HG03196 (cell line): Measurements from ENCODE around the gene NDUFB8.
"Not testable (repeated sequence)": the region's sequence is repeated elsewhere in the genome, so short reads cannot be mapped to it uniquely, and the experiment has no call there.

Experiments
- ATAC-seq: cut with Tn5 transposase; IDR thresholded peaks from one replicate; pipeline ENCODE4 v1.9.1; 2021; ENCODE audit not compliant: unreplicated experiment

Gene NDUFB8

DNA sequence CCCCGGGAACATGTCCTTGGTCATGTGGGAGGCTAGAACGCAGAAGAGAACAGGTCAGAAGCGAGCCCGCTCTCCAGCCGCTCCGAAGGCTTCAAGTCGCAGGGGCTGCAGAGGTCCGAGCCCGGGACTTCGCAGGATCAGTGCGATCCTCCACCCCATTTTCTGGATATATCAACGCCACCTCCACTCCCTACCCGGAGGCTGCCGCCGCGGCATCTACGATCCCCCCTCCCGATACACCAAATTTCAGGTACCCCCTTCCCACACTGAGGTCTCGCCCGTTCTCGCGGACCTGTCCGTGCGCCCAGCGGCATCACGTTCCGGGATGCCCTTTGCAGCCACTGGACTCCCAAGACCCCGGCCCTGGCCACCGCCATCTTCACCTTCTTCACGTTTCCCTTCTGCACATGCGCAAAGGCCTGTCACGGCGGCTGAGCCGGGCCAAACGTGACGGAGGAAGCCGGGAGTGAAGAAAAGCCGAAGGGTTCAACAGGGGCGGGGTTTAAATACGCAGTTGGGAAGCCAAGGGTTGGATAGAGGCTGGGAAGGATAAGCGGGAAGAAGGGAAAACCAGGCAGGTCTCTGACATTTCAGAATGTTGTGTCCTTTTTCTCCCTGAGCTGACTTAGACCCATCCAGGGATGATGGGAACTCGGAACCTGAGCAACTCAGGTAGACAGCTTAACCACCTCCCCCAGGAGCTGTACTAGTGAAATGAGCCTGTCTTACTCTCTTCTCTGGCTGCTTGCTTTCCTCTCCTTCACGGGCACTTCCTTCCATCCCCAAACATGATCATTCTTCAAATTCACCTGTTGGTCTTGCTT, at the start of gene NDUFB8:
NDUFB8 (minus strand) TSS at position 397 of the 824 bp plus-strand sequence; CDS start at position 377, 20 bp downstream.
- peak; percentile 57 for ATAC-seq

DNA sequence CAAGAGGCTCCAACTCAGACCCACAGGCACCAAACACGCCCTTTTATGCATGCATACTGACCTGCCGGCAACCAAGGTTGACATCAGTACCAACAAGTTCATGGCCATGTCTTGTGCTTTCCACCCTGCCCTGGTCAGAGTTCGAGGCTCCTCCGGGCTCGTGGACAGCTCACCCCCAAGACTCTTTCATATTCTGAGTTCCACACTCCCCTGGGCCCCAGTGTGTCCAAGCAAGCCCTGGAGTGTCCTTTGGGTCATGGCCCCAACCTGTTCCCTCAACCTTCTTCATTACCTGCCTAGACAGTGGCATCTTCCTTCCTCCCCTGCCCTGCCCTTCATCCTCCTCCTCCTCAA, 46.6 kb upstream of the NDUFB8 start:
- no peak for ATAC-seq

DNA sequence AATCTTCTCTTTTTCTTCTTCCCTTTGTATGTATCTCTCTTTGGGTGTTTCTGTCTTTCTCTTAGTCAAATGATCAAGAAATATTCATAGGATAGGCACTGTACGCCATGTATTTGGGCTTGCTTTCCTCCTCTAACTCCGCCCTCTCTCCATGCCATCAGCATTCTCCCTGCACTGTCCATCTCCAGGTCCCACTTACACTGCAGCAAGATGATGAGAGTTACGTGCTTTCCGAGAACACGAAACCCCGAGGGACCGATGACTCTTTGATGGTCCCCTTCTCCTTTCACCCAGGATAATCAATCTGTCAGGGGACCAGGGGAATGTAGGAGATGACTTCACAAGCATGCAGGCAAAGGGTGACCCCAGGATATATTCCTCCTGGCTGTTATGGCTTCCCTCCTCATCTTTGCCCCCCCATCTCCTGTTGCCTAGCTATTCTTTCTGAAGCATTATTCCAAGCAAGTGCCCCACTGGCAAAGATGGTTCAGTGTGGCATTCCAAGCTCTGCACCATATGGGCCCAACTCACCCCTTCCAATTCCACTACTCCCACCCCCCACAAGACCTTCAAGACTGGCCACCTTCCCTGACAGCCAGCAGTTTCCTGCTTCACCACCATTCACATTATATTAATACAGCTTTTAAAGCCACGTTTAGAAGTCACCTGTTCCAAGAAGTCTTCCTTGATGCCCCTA, 46.1 kb upstream of the NDUFB8 start:
- no peak for ATAC-seq

- ATAC-seq, result not testable (repeated sequence)
Observed at GRCh38 chr10:100575146-100575545, 45.5 kb upstream of the NDUFB8 start.

DNA sequence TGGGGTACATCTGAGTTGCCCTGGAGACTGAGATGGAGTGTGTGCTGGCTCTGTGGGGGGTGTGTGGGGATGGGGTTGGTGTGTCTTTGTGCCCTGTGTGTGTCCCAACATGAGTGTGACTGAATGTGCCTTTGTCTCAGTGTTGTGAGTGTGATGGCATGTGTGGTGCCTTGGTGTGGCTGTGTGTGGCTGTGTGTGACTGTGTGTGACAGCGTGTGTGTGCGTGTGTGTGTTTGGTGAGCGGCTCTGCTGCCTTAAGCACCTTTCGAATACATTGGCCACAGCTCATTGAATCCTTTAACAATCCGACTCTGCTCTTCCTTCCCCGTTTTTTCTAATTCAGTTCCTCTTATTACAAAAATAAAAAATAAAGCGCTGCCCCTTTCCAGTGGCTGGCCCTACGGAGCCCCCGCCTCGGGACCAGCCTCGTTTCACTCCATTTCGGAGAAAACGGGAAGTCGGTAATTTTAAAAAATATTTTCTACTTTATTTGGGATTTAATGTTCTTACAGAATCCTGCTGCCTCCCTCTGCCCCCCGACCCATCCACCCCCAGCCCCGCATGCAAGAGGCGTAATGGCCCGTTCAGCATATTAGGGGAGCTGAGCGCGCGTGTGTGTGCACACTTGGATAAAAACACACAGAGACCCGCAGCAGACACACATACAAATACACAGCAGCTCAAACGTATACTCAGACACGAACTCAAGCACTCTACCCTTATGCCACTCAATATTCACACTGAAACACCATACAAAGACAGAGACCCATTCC, 41.6 kb upstream of the NDUFB8 start:
- ATAC-seq, result no peak

DNA sequence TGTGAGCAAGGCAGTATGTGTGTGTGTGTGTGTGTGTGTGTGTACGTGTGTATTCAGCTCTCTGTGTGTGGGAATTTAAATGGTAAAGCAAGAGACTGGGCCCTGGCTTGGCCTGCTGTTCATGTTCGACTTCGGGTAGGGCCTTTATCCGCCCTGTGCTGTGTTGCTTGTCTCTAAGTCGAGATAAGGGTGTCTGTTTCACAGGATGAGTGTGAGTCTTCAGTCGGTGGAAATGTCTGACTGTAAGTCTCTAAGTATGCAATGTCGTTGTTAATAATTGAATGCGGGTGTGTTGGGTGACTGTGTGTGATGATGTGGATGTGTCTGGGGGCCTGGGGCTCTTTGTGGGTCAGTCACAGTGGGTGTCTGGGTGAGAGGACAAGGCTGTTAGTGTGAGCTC, 40.8 kb upstream of the NDUFB8 start:
- ATAC-seq, result no peak

DNA sequence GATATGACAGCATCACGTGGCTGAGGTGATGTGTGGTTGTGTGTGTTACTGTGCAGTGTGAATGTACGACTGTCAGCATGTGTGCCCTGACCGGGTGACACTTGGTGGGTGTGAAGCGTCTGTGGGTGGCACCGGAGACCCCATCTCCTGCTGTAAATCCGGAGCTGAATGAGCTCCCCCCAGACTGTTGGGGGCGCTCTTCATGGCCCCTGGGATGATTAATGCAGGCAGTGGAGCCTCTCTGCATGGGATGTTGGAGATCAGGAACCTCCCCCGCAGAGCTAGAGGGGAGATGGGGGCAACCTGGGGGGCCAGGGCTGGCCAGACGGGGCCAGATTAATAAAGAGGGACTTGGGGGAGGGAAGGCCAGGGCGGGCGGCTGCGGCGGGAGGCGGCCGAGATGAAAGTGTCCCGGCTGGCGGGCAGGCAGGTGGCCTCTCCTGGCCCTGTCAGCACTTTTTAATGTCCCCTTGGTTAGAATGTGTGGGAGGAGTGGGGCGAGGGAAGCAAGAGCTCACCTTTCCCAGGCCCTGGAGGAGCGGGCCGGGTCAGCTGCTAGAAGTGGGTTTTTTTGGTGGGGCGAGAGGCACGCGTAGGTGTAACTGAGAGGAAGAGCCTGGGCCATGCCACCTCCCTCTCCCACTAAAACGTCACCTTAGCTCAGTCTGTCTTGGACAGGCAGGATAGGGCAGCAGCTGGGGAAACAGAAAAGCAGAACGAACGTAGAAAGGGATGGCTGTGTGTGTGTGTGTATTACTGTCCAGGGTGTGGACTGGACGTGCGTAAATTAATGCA, 40.2 kb upstream of the NDUFB8 start:
- ATAC-seq, result no peak

- ATAC-seq, result no peak
Observed at GRCh38 chr10:100568912-100569311, 39.2 kb upstream of the NDUFB8 start.

- ATAC-seq, result no peak
Observed at GRCh38 chr10:100567826-100568225, 38.2 kb upstream of the NDUFB8 start.

DNA sequence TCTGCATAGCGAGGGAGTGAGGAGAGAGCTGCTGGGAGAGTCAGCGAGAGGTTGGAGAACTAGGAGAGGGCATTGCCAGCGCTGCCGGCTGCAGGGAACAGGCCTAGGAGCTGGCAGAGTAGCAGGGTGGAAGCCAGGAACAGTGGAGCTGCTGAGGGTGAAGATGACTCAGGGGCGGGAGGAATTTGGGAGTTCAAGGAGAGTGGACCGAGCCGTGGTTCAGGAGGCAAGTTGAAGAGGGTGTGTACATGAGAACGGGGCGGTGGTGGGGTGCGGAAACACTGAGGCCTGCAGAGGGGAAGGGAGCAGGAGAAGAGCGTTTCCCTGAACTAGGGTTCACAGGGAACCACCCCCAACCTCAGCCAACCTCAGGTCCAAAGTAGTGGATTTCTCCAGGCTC, 37.6 kb upstream of the NDUFB8 start:
- ATAC-seq, result no peak

- no peak for ATAC-seq
Observed at GRCh38 chr10:100566561-100566960, 36.9 kb upstream of the NDUFB8 start.

DNA sequence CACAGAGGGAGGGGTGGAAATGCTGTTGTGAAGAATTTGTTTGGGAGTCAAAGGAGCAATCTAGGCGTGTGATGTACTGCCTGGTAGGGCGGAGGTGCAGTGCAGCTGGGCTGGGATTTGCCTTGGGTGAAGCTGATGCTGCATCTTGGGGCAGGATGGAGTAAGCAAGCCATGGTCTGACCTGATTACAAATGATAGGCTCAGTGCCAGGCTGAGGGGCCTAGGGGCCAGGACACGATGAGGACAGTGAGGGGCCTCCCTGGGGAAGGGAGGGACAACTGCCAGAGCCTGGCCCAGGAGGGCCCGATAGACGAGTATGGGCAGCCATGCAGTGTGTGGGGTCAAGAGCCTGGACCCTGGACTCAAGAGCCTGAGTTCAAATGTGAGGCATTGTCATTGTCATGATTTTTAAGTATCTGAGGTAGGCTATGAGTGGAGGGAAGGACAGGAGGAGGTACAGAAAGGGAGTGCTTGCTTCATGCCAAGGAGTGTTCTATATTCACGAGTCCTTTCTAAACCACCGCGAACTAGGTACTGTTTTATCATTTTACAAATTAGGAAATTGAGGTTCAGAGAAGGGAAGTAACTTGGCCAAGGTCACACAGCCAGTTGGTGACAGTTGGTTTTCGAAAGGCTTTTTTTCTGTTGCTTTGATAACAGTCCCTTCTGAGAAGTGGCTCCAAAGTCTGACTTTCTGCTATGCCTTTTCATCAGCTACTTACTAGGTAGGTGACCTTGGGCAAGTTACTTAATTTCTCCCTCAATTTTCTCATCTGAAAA, 35.7 kb upstream of the NDUFB8 start:
- no peak for ATAC-seq

- ATAC-seq, result peak; percentile 51
Observed at GRCh38 chr10:100562008-100562672, 32.5 kb upstream of the NDUFB8 start.

GRCh38 chr10:100561005-100561404, 31.3 kb upstream of the NDUFB8 start:
- no peak for ATAC-seq

DNA sequence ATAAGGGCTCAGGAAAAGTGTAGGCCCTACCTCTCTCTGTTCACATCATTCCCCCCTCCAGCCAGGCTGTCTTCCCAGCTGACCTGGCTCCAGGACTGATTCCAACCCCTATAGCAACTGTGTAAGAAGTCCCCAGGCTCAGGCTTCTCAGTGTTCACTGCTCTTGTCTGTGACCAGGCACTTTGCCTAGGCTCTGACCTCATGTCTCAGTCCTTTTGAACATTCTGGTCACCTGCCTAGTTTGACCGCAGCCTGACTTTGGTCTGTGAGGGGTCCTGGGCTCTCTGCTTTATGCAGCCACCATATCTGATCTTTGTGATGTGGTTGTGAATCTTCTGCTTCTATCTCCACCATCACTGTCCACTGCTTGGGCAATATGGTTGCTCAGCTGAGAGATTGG, 30.6 kb upstream of the NDUFB8 start:
- ATAC-seq, result no peak

- no peak for ATAC-seq
Observed at GRCh38 chr10:100554902-100555301, 25.2 kb upstream of the NDUFB8 start.

DNA sequence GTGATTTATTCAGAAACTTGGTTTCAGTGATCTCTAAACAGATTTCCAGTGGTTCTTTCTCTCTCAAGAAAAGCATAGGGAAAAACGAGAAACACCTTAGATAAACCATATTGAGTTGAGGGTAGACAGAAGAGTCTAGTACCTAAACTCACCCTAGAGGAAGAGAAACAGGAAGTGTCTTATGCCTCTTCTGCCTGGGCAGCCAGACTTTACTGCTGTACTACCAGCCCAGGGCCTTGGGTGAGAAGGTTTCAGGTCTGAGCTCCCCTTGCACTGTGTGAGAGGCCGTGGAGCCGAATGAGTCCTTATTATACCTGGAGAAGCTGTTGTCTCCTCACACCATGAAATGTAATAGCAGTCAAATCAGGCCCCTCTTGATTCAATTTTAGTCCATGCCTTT, 24.3 kb upstream of the NDUFB8 start:
- no peak for ATAC-seq

GRCh38 chr10:100551738-100552137, 22.1 kb upstream of the NDUFB8 start:
- no peak for ATAC-seq

DNA sequence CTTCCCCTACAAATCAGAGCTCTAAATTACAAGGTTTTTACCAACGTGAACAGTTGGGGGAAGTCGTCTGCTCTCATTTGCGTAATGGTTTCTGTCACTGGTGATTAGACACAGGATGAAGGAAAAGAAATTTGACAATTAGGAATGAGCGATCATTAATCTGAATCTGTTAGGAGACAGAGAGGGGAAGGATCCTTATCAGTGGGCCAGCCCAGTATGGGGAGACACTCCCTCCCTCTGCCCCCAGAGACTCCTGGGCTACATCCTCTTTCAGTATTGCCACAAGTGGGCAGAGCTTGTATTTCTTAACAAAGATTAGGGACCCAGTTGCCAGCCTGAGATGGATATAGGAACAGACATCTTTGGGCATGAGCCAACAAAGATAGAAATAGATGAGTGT, 21.5 kb upstream of the NDUFB8 start:
- ATAC-seq, result no peak

DNA sequence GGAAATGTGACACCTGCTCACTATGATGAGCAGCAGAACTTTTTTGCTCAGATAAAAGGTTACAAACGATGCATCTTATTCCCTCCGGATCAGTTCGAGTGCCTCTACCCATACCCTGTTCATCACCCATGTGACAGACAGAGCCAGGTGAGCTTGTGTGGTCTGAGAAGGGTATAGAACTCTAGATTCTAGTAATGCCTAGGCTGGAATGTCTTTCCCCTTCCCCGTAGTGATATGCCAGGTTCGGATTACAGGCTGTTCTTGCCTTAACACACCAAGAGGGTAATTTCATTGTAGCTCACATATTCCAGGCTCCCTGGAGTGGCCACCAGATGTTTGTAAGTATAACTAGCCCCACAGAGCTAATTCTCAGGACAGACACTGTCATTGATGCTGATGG, 15.3 kb upstream of the NDUFB8 start:
- ATAC-seq, result no peak
